Measurements from ENCODE around the gene PRMT3. TPM values are rescaled to one million over a fixed set of nuclear protein-coding genes. Genes with fewer than 3 reads are reported as not detected.

PRMT3 gene
- total and polyA plus RNA-seq, 2 of the 13 experiments (the other 11 are each of a cell fraction or from before 2014, with no cell fraction given): 9.1 to 27.7 TPM

DNA sequence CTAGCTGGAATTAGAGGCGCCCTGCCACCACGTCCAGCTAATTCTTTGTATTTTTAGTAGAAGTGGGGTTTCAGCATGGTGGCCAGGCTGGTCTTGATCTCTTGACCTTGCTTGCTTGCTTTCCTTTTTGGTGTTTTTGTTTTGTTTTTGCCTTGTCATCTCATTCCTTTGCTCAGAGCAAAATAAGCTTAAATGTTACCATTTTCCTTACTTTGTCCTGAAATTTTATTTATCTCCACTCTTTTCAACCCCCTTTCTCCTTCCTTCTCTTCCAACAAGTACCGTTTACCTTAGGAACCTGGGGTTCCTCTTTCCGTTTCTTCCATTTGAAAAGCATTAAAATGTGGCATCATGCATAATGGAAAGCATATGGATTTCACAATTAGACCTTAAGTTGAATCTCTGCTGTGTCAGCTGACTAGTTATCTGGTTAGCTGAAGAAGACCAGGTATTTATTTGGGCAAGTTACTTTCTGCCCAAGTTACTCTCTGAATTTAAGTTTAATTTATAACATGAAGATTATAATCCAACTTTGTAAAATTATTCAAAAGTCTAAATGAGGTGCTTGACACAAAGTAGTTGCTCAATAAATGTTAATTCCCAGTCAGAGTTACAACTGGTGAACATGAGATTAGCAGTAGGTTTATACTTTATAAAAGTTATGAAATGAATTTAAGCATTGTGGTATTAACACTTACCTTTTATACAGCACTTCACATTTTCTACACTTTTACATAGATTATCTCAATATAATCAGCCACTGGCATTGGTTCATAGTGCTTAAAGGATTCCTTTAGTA lies 69.7 kb downstream of the PRMT3 start:
- no TSS peak for BruUV-seq (replicated peaks)
- H4K20me1 ChIP-seq (ENCODE audit: insufficient read depth, low read length): no peaks in the 10 kb centered on the region
- intact Hi-C loops (cut with micrococcal nuclease; ENCODE audit: unreplicated experiment): loop anchor here (5.0 kb wide), 1 partner anchor 155 kb away; no protein-coding TSS in a partner anchor
- DNase-seq (ENCODE audit: low spot score): no peak
- peaks cover 0 to 12% of the 10 kb centered on the region in 2 experiments; a peak in 3 of 5 replicates for H3K36me3 ChIP-seq (replicated peaks in 1 of 2; ENCODE audit: control insufficient read depth in 1 of 2, insufficient read depth in 2 of 2, low read length in 2 of 2)
- H3K9ac ChIP-seq (ENCODE audit: insufficient read depth, low read depth, low read length): no peak overlapping the region
- no peak for ATAC-seq
- in situ Hi-C loops (cut with HindIII; ENCODE audit: extremely low pct_ligation_motif_present, low pct_unique_long_range_greater_than_20kb): no loop called here
- H3K4me2 ChIP-seq (ENCODE audit: low read depth, low read length): no peak overlapping the region
- 98% methylated on average over 4 of the region's 4 CpGs for WGBS (ENCODE audit: low lambda C conversion rate)
- no peak overlapping the region for H3K4me3 ChIP-seq (replicated peaks in 1 of 3; ENCODE audit: insufficient read depth in 1 of 3, low read depth in 2 of 3, low read length in 3 of 3)
- ChIA-PET CTCF (ENCODE audit: low intra/inter-chr PET ratio, low total read pairs) (no interaction called here), POLR2A (no interaction called here)
- TF ChIP-seq NR3C1 (CRISPR knock-in tag; IDR thresholded peaks at IDR 0.05) (no peak), SMAD1 (CRISPR knock-in tag; IDR thresholded peaks at IDR 0.05; ENCODE audit: borderline replicate concordance, low read depth) (no peak)
- H3K79me2 ChIP-seq (ENCODE audit: insufficient read depth, low read length): no peaks in the 10 kb centered on the region
- no peaks in the 10 kb centered on the region; a peak in 1 of 5 replicates for H3K27me3 ChIP-seq (ENCODE audit: control insufficient read depth in 1 of 2, insufficient read depth in 2 of 2, low read length in 2 of 2)
- H3K27ac ChIP-seq (ENCODE audit: extremely low read length, insufficient read depth, low read length): no peak overlapping the region
- no peaks in the 10 kb centered on the region for H3K9me3 ChIP-seq (ENCODE audit: low read length)
- no peak overlapping the region for H2AFZ ChIP-seq (ENCODE audit: low read length)
- no peaks in the 10 kb centered on the region for H3K4me1 ChIP-seq (ENCODE audit: insufficient read depth, low read length)
- FAIRE-seq: no peak

DNA sequence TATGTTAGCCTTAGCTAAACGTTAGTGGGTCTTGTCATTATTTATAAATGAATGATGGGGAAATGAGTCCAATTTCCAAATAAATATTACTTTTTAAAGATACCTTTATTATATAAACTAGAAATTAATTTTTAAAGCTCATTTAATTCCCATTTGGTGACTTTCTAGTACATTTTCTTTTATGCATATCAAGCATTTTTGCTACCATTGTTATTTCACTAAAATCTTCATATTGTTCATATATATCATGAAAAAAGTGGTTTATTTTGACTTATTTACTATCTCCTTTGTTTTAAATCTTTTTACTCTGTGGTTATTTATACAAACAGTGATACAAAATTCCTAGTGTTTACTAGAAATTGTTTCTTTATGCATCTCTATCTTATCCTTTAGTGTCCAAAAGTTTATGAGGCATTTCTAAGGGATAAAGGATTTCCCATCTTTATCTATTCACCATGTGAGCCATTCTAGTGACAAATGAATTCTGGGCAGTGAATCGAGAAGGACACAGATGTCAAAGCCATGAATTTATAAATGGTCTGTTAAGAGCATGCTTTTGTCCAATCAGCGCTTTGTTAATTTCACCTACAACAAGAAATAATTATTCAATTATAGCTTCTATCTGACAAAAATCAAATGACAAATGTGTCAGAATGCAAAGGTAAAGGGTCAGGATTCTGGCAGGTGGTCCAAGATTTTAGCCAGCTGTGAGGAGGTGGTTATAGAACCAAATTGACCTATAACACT lies 70.6 kb downstream of the PRMT3 start:
- ATAC-seq (no peak), DNase-seq (ENCODE audit: low spot score) (no peak), FAIRE-seq (no peak)
- Histone ChIP-seq H3K79me2 (ENCODE audit: insufficient read depth, low read length) (no peaks in the 10 kb centered on the region), H3K27me3 (ENCODE audit: control insufficient read depth in 1 of 2, insufficient read depth in 2 of 2, low read length in 2 of 2) (no peaks in the 10 kb centered on the region; a peak in 1 of 5 replicates), H3K36me3 (replicated peaks in 1 of 2; ENCODE audit: control insufficient read depth in 1 of 2, insufficient read depth in 2 of 2, low read length in 2 of 2) (peaks cover 0 to 11% of the 10 kb centered on the region in 2 experiments; a peak in 2 of 5 replicates), H2AFZ (ENCODE audit: low read length) (no peak overlapping the region), H4K20me1 (ENCODE audit: insufficient read depth, low read length) (no peaks in the 10 kb centered on the region), H3K4me2 (ENCODE audit: low read depth, low read length) (no peak overlapping the region), H3K9me3 (ENCODE audit: low read length) (no peaks in the 10 kb centered on the region), H3K4me1 (ENCODE audit: insufficient read depth, low read length) (no peaks in the 10 kb centered on the region), H3K4me3 (replicated peaks in 1 of 3; ENCODE audit: insufficient read depth in 1 of 3, low read depth in 2 of 3, low read length in 3 of 3) (no peak overlapping the region), H3K9ac (ENCODE audit: insufficient read depth, low read depth, low read length) (no peak overlapping the region), H3K27ac (ENCODE audit: extremely low read length, insufficient read depth, low read length) (no peak overlapping the region)
- ChIA-PET POLR2A (no interaction called here), CTCF (ENCODE audit: low intra/inter-chr PET ratio, low total read pairs) (no interaction called here)
- no TSS peak for BruUV-seq (replicated peaks)
- 98% methylated on average over 3 of the region's 3 CpGs for WGBS (ENCODE audit: low lambda C conversion rate)
- TF ChIP-seq, protein P1, sequence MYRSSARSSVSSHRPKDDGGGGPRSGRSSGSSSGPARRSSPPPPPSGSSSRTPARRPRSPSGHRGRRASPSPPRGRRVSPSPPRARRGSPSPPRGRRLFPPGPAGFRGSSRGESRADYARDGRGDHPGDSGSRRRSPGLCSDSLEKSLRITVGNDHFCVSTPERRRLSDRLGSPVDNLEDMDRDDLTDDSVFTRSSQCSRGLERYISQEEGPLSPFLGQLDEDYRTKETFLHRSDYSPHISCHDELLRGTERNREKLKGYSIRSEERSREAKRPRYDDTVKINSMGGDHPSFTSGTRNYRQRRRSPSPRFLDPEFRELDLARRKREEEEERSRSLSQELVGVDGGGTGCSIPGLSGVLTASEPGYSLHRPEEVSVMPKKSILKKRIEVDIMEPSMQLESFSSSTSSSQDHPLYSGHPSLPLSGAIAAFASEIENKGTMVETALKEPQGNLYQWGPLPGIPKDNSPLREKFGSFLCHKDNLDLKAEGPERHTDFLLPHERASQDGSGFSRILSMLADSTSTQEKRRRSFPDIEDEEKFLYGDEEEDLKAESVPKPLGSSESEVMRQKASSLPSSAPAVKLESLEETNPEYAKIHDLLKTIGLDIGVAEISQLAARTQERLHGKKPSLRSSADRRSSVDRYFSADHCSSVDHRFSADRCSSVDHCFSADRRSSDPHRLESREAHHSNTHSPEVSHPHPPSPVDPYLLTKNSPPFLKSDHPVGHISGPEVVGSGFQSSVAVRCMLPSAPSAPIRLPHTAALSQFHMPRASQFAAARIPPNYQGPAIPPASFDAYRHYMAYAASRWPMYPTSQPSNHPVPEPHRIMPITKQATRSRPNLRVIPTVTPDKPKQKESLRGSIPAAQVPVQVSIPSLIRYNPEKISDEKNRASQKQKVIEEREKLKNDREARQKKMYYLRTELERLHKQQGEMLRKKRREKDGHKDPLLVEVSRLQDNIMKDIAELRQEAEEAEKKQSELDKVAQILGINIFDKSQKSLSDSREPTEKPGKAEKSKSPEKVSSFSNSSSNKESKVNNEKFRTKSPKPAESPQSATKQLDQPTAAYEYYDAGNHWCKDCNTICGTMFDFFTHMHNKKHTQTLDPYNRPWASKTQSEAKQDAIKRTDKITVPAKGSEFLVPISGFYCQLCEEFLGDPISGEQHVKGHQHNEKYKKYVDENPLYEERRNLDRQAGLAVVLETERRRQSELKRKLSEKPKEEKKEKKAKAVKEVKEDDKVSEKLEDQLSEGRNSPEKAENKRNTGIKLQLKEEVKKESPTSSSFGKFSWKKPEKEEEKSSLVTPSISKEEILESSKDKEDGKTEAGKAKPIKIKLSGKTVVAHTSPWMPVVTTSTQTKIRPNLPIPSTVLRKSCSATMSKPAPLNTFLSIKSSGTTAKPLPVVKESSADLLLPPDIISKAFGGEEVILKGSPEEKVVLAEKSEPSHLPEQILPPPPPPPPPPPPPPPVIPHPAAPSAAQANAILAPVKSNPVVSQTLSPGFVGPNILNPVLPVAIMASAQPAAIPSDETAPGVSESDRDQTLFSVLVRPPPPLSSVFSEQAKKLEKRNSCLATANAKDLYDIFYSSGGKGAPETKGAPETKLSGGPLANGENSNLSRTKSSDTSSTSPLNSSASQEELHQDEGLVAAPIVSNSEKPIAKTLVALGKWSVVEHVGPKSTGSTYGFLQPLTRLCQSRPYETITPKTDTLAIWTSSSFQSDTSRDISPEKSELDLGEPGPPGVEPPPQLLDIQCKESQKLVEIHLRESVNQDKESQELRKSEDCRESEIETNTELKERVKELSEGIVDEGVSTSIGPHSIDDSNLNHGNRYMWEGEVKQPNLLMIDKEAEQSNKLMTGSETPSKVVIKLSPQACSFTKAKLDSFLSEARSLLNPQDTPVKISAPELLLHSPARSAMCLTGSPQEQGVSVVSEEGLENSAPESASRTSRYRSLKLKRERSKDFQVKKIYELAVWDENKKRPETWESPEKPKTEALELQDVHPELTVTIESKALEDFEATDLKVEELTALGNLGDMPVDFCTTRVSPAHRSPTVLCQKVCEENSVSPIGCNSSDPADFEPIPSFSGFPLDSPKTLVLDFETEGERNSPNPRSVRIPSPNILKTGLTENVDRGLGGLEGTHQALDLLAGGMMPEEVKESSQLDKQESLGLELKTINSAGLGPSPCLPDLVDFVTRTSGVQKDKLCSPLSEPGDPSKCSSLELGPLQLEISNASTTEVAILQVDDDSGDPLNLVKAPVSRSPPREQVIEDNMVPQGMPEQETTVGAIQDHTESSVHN (CRISPR knock-in tag; IDR thresholded peaks at IDR 0.05): no peak
- TF ChIP-seq MAFK (conservative IDR thresholded peaks at IDR 0.05 in 1 of 2, IDR thresholded peaks at IDR 0.05 in 1 of 2; ENCODE audit: low read length in 2 of 2): peak; percentile 27 to 42; a peak in 1 of 4 replicates
- in situ Hi-C loops (cut with HindIII; ENCODE audit: extremely low pct_ligation_motif_present, low pct_unique_long_range_greater_than_20kb): no loop called here
- intact Hi-C loops (cut with micrococcal nuclease; ENCODE audit: unreplicated experiment): loop anchor here (5.0 kb wide), 1 partner anchor 154 kb away; no protein-coding TSS in a partner anchor
